Ecto neural progenitor cell (in vitro differentiated cells): ENCODE measurements around the gene JMJD1C.
A peak's percentile ranks its signal among the peaks of the same experiment; 100 is the strongest.
"Not testable (repeated sequence)": the region's sequence is repeated elsewhere in the genome, so short reads cannot be mapped to it uniquely, and the experiment has no call there.

Experiments
- DNase-seq: peaks from one replicate; pipeline ENCODE4 v3.0.0-alpha.2; 2018; ENCODE audit warnings: low spot score

Gene JMJD1C

GRCh38 chr10:63286340-63286739 lies 179.4 kb downstream of the JMJD1C start:
- DNase-seq = no peak

GRCh38 chr10:63283901-63284300 lies 181.9 kb downstream of the JMJD1C start:
- not testable (repeated sequence) for DNase-seq

GRCh38 chr10:63283093-63283492 lies 182.7 kb downstream of the JMJD1C start:
- DNase-seq = no peak

- DNase-seq = no peak
Measured at GRCh38 chr10:63281967-63282366, 183.8 kb downstream of the JMJD1C start.

GRCh38 chr10:63280386-63280785 lies 185.4 kb downstream of the JMJD1C start:
- no peak for DNase-seq

GRCh38 chr10:63275094-63275493 lies 190.7 kb downstream of the JMJD1C start:
- no peak for DNase-seq

- no peak for DNase-seq
Measured at GRCh38 chr10:63273577-63273976, 192.2 kb downstream of the JMJD1C start.

GRCh38 chr10:63268798-63269503 lies 196.8 kb downstream of the JMJD1C start:
- peak; percentile 74 for DNase-seq

GRCh38 chr10:63268149-63268797 lies 197.5 kb downstream of the JMJD1C start:
- no peak for DNase-seq

- DNase-seq = no peak
Measured at GRCh38 chr10:63267414-63268148, 198.2 kb downstream of the JMJD1C start.

- DNase-seq = no peak
Measured at GRCh38 chr10:63266391-63267316, 199.1 kb downstream of the JMJD1C start.

- DNase-seq = no peak
Measured at GRCh38 chr10:63265683-63266235, 200.0 kb downstream of the JMJD1C start.

GRCh38 chr10:63265222-63265617 lies 200.6 kb downstream of the JMJD1C start:
- DNase-seq = no peak

- no peak for DNase-seq
Measured at GRCh38 chr10:63264617-63265221, 201.1 kb downstream of the JMJD1C start.

- DNase-seq = no peak
Measured at GRCh38 chr10:63262430-63263073, 203.2 kb downstream of the JMJD1C start.

GRCh38 chr10:63261496-63261895 lies 204.3 kb downstream of the JMJD1C start:
- DNase-seq = no peak

GRCh38 chr10:63260860-63261251 lies 204.9 kb downstream of the JMJD1C start:
- no peak for DNase-seq

GRCh38 chr10:63260103-63260859 lies 205.5 kb downstream of the JMJD1C start:
- no peak for DNase-seq

- DNase-seq = no peak
Measured at GRCh38 chr10:63258920-63259678, 206.7 kb downstream of the JMJD1C start.
